Tibial nerve (tissue), 4 donors: ENCODE data around the gene PNPLA4.

Experiments used
- EP300 ChIP-seq, 2 donors: sonication (generic); formaldehyde crosslinking; IDR thresholded peaks; one replicate each; pipeline ENCODE4 v1.6.1; 2017; ENCODE audit warnings: antibody characterized with exemption in 2 of 2, mild to moderate bottlenecking in 1 of 2
- POLR2A ChIP-seq, 2 donors: fragments of 450-650 bp; IDR thresholded peaks; one replicate each; pipeline ENCODE4 v1.6.1; 2017; ENCODE audit warnings: antibody characterized with exemption in 2 of 2, mild to moderate bottlenecking in 2 of 2, moderate library complexity in 2 of 2
- TF ChIP-seq, protein P1 (sequence below), 5 experiments: fragments of 200-600 bp in 3 of 5; fragments of 450-650 bp in 2 of 5; sonication (generic) in 3 of 5; IDR thresholded peaks; one replicate each; pipeline ENCODE4 v1.5.1; 2016 to 2019; ENCODE audit warnings: antibody characterized with exemption in 5 of 5, mild to moderate bottlenecking in 3 of 5, moderate library complexity in 2 of 5

DNA sequence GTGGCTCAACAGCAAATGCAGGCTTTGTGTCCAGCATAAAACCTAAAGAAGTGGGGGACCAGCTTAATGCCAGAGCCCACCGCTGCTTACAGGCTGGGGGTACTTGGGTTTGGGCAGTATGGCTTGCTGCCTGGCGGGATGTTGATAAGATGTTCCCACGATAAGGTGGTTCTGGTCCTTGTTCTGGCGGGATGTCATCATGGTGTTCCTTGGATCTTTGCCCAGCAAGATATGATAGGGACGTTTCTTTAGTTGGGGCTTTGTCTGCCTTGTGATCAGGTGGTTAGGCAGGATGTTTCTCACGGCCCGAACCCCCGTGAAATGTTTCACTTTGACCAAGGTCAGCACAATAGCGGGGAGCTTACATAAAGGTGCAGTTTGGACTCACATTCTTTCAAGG lies 35.3 kb downstream of the PNPLA4 start:
- TF ChIP-seq, protein P1, sequence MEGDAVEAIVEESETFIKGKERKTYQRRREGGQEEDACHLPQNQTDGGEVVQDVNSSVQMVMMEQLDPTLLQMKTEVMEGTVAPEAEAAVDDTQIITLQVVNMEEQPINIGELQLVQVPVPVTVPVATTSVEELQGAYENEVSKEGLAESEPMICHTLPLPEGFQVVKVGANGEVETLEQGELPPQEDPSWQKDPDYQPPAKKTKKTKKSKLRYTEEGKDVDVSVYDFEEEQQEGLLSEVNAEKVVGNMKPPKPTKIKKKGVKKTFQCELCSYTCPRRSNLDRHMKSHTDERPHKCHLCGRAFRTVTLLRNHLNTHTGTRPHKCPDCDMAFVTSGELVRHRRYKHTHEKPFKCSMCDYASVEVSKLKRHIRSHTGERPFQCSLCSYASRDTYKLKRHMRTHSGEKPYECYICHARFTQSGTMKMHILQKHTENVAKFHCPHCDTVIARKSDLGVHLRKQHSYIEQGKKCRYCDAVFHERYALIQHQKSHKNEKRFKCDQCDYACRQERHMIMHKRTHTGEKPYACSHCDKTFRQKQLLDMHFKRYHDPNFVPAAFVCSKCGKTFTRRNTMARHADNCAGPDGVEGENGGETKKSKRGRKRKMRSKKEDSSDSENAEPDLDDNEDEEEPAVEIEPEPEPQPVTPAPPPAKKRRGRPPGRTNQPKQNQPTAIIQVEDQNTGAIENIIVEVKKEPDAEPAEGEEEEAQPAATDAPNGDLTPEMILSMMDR (IDR thresholded peaks at IDR 0.05): no peak
- TF ChIP-seq EP300 (IDR thresholded peaks at IDR 0.05): no peak
- TF ChIP-seq POLR2A (IDR thresholded peaks at IDR 0.05): no peak
